ENCODE measurements around the gene ARF1. TPM values are rescaled to one million over a fixed set of nuclear protein-coding genes. Genes with fewer than 3 reads are reported as not detected.

Gene ARF1
- total RNA-seq, 1 experiment from 2014 or later = 330 TPM

DNA sequence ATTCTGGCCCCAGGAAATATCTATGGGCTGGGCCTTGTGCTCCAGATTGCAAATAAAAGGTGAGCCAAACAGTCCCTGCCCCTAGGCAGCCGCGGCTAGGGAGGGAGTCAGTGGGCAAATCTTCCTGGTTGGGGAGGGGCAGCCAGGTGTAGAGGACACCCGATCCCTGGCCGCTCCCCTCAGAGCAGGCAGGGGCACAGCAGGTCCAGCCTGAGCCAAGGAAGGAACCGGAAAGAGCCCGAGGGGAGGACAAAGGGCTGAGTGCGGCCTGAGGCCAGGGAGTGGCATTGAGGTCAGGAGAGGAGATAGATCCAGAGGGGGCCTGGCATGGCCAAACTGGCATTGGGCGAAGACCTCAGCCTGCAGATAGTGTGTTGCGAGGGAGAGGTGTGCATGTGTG, 36.6 kb upstream of the ARF1 start:
- TF ChIP-seq ZNF121 (CRISPR knock-in tag; IDR thresholded peaks at IDR 0.05) (no peak), RORB (CRISPR knock-in tag; IDR thresholded peaks at IDR 0.05) (no peak), ZNF138 (CRISPR knock-in tag; conservative IDR thresholded peaks at IDR 0.05) (no peak), PRRX2 (CRISPR knock-in tag; IDR thresholded peaks at IDR 0.05) (no peak), MYBL2 (CRISPR knock-in tag; IDR thresholded peaks at IDR 0.05) (no peak), OVOL2 (CRISPR knock-in tag; IDR thresholded peaks at IDR 0.05; ENCODE audit: borderline replicate concordance) (no peak), TEAD1 (CRISPR knock-in tag; IDR thresholded peaks at IDR 0.05) (no peak), GTF2I (CRISPR knock-in tag; conservative IDR thresholded peaks at IDR 0.05) (no peak), ETV6 (CRISPR knock-in tag; IDR thresholded peaks at IDR 0.05) (no peak), MXD4 (CRISPR knock-in tag; IDR thresholded peaks at IDR 0.05; ENCODE audit: borderline replicate concordance) (no peak), SP1 (CRISPR knock-in tag; conservative IDR thresholded peaks at IDR 0.05) (no peak), FOXP1 (CRISPR knock-in tag; IDR thresholded peaks at IDR 0.05; ENCODE audit: borderline replicate concordance) (no peak)
- TF ChIP-seq, protein P1, sequence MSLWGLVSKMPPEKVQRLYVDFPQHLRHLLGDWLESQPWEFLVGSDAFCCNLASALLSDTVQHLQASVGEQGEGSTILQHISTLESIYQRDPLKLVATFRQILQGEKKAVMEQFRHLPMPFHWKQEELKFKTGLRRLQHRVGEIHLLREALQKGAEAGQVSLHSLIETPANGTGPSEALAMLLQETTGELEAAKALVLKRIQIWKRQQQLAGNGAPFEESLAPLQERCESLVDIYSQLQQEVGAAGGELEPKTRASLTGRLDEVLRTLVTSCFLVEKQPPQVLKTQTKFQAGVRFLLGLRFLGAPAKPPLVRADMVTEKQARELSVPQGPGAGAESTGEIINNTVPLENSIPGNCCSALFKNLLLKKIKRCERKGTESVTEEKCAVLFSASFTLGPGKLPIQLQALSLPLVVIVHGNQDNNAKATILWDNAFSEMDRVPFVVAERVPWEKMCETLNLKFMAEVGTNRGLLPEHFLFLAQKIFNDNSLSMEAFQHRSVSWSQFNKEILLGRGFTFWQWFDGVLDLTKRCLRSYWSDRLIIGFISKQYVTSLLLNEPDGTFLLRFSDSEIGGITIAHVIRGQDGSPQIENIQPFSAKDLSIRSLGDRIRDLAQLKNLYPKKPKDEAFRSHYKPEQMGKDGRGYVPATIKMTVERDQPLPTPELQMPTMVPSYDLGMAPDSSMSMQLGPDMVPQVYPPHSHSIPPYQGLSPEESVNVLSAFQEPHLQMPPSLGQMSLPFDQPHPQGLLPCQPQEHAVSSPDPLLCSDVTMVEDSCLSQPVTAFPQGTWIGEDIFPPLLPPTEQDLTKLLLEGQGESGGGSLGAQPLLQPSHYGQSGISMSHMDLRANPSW (CRISPR knock-in tag; conservative IDR thresholded peaks at IDR 0.05; ENCODE audit: low read depth) = no peak
- TF ChIP-seq, protein P2, sequence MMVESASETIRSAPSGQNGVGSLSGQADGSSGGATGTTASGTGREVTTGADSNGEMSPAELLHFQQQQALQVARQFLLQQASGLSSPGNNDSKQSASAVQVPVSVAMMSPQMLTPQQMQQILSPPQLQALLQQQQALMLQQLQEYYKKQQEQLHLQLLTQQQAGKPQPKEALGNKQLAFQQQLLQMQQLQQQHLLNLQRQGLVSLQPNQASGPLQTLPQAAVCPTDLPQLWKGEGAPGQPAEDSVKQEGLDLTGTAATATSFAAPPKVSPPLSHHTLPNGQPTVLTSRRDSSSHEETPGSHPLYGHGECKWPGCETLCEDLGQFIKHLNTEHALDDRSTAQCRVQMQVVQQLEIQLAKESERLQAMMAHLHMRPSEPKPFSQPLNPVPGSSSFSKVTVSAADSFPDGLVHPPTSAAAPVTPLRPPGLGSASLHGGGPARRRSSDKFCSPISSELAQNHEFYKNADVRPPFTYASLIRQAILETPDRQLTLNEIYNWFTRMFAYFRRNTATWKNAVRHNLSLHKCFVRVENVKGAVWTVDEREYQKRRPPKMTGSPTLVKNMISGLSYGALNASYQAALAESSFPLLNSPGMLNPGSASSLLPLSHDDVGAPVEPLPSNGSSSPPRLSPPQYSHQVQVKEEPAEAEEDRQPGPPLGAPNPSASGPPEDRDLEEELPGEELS (CRISPR knock-in tag; IDR thresholded peaks at IDR 0.05) = no peak
- TF ChIP-seq, protein P3, sequence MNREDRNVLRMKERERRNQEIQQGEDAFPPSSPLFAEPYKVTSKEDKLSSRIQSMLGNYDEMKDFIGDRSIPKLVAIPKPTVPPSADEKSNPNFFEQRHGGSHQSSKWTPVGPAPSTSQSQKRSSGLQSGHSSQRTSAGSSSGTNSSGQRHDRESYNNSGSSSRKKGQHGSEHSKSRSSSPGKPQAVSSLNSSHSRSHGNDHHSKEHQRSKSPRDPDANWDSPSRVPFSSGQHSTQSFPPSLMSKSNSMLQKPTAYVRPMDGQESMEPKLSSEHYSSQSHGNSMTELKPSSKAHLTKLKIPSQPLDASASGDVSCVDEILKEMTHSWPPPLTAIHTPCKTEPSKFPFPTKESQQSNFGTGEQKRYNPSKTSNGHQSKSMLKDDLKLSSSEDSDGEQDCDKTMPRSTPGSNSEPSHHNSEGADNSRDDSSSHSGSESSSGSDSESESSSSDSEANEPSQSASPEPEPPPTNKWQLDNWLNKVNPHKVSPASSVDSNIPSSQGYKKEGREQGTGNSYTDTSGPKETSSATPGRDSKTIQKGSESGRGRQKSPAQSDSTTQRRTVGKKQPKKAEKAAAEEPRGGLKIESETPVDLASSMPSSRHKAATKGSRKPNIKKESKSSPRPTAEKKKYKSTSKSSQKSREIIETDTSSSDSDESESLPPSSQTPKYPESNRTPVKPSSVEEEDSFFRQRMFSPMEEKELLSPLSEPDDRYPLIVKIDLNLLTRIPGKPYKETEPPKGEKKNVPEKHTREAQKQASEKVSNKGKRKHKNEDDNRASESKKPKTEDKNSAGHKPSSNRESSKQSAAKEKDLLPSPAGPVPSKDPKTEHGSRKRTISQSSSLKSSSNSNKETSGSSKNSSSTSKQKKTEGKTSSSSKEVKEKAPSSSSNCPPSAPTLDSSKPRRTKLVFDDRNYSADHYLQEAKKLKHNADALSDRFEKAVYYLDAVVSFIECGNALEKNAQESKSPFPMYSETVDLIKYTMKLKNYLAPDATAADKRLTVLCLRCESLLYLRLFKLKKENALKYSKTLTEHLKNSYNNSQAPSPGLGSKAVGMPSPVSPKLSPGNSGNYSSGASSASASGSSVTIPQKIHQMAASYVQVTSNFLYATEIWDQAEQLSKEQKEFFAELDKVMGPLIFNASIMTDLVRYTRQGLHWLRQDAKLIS (CRISPR knock-in tag; IDR thresholded peaks at IDR 0.05; ENCODE audit: borderline replicate concordance) = no peak
- TF ChIP-seq, protein P4, sequence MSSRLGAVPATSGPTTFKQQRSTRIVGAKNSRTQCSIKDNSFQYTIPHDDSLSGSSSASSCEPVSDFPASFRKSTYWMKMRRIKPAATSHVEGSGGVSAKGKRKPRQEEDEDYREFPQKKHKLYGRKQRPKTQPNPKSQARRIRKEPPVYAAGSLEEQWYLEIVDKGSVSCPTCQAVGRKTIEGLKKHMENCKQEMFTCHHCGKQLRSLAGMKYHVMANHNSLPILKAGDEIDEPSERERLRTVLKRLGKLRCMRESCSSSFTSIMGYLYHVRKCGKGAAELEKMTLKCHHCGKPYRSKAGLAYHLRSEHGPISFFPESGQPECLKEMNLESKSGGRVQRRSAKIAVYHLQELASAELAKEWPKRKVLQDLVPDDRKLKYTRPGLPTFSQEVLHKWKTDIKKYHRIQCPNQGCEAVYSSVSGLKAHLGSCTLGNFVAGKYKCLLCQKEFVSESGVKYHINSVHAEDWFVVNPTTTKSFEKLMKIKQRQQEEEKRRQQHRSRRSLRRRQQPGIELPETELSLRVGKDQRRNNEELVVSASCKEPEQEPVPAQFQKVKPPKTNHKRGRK (CRISPR knock-in tag; IDR thresholded peaks at IDR 0.05; ENCODE audit: borderline replicate concordance) = no peak
- TF ChIP-seq, protein P5, sequence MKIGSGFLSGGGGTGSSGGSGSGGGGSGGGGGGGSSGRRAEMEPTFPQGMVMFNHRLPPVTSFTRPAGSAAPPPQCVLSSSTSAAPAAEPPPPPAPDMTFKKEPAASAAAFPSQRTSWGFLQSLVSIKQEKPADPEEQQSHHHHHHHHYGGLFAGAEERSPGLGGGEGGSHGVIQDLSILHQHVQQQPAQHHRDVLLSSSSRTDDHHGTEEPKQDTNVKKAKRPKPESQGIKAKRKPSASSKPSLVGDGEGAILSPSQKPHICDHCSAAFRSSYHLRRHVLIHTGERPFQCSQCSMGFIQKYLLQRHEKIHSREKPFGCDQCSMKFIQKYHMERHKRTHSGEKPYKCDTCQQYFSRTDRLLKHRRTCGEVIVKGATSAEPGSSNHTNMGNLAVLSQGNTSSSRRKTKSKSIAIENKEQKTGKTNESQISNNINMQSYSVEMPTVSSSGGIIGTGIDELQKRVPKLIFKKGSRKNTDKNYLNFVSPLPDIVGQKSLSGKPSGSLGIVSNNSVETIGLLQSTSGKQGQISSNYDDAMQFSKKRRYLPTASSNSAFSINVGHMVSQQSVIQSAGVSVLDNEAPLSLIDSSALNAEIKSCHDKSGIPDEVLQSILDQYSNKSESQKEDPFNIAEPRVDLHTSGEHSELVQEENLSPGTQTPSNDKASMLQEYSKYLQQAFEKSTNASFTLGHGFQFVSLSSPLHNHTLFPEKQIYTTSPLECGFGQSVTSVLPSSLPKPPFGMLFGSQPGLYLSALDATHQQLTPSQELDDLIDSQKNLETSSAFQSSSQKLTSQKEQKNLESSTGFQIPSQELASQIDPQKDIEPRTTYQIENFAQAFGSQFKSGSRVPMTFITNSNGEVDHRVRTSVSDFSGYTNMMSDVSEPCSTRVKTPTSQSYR (CRISPR knock-in tag; IDR thresholded peaks at IDR 0.05) = no peak
- TF ChIP-seq, protein P6, sequence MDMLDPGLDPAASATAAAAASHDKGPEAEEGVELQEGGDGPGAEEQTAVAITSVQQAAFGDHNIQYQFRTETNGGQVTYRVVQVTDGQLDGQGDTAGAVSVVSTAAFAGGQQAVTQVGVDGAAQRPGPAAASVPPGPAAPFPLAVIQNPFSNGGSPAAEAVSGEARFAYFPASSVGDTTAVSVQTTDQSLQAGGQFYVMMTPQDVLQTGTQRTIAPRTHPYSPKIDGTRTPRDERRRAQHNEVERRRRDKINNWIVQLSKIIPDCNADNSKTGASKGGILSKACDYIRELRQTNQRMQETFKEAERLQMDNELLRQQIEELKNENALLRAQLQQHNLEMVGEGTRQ (CRISPR knock-in tag; IDR thresholded peaks at IDR 0.05) = no peak
- Mint-ChIP-seq H3K4me1 (peaks cover 13% of the 10 kb centered on the region; the same call in 1 of the 2 replicates), H3K27ac (no peak overlapping the region), H3K4me3 (no peak overlapping the region), H3K9me3 (peaks cover 8% of the 10 kb centered on the region), H3K27me3 (ENCODE audit: low read depth) (peaks cover 53% of the 10 kb centered on the region), H3K36me3 (no peaks in the 10 kb centered on the region)
- ATAC-seq (peak; percentile 72), DNase-seq (ENCODE audit: low spot score) (no peak)
- CTCF ChIA-PET = no interaction called here
- POLR2A ChIA-PET = no interaction called here

All from WTC11 (cell line).